Fibroblast of the aortic adventitia (primary cell): ENCODE measurements around the gene KAT2A. TPM values are rescaled to one million over a fixed set of nuclear protein-coding genes. Genes with fewer than 3 reads are reported as not detected.
A peak's percentile ranks its signal among the peaks of the same experiment; 100 is the strongest.

Source experiments
- DNase-seq: peaks from one replicate; pipeline ENCODE4 v3.0.0-alpha.2; 2010; ENCODE audit warnings: low read depth
- H3K4me3 ChIP-seq: 2 replicates; pipeline ENCODE4 v1.5.1; 2011; ENCODE audit warnings: low read depth, mild to moderate bottlenecking, control low read depth, low read length, moderate library complexity
- total RNA-seq: library from RNA; depleted of rRNA; stranded (reverse); fragments of >200 nt; gene quantifications from 2 replicates; pipeline ENCODE4 v1.2.3, GENCODE V29; 2012; ENCODE audit warnings: low replicate concordance
- TF ChIP-seq, protein P1 (sequence below): IDR thresholded peaks from 2 replicates; pipeline ENCODE4 v1.5.1; 2011; ENCODE audit warnings: mild to moderate bottlenecking, low read length, control low read depth, inconsistent platforms; ENCODE audit not compliant: insufficient read depth

Gene KAT2A
- total RNA-seq, 1 donor: 13.7 TPM

DNA sequence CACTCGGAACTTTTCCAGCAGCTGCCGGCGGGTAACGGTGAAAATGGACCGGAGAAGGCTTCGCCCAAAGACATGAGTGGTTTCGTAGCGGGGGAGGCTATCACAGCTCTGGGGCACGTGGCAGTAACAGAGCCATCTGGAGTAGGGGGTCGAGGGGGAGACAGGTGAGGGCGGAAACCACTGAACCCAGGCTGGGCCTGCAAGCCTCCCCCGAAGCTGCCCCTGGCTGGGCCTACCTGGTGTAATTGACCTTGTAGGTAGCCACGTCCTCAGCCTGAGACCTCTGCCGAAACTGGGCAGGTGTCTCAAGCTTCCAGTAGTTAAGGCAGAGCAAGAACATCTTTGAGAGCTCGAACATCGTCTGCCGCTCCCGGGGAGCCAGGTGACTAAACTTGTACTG is 1.9 kb downstream of the KAT2A start:
- DNase-seq: no peak
- TF ChIP-seq, protein P1, sequence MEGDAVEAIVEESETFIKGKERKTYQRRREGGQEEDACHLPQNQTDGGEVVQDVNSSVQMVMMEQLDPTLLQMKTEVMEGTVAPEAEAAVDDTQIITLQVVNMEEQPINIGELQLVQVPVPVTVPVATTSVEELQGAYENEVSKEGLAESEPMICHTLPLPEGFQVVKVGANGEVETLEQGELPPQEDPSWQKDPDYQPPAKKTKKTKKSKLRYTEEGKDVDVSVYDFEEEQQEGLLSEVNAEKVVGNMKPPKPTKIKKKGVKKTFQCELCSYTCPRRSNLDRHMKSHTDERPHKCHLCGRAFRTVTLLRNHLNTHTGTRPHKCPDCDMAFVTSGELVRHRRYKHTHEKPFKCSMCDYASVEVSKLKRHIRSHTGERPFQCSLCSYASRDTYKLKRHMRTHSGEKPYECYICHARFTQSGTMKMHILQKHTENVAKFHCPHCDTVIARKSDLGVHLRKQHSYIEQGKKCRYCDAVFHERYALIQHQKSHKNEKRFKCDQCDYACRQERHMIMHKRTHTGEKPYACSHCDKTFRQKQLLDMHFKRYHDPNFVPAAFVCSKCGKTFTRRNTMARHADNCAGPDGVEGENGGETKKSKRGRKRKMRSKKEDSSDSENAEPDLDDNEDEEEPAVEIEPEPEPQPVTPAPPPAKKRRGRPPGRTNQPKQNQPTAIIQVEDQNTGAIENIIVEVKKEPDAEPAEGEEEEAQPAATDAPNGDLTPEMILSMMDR: no peak
- no peak overlapping the region for H3K4me3 ChIP-seq

DNA sequence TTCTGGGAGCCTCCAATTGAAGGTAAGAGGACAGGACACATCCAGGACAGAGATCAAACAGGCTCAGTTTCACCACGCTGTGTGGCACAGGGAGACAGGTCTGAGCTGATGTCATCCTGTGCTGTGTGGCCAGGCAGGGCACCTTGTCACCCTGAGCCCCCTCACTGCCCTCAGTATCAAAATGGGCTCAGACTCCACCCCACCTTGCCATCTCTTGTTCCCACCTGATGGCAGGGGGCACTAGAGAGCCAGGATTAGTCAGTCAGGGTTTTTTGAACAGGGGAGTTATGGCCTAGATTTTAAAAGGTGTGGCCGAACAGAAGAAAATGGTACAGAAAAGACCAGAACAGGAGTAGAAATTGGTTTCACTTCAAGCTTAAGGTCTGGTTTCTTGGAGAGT is 2.6 kb downstream of the KAT2A start:
- H3K4me3 ChIP-seq: no peak overlapping the region
- DNase-seq: peak; percentile 23
- TF ChIP-seq, protein P1: peak; percentile 49

DNA sequence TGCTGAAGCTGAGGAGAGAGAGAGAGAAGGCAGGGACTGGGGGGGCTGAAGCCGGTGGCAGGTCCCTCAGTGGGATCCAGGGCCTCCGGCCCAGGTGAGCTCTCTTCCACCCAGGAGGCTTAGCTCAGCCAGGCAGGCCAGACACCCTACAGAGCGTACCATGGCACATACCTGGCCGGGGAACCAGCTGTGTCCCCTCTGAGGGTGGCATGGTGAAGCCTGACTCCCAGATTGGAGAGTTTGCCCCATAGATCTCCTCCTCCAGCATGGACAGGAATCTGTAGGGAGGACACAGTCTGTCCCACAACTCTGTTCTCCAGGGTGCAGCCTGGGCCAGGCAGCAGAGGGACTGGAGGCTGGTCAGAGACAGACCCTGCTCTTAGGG is 3.0 kb downstream of the KAT2A start:
- TF ChIP-seq, protein P1: no peak
- DNase-seq: no peak
- H3K4me3 ChIP-seq: no peak overlapping the region

DNA sequence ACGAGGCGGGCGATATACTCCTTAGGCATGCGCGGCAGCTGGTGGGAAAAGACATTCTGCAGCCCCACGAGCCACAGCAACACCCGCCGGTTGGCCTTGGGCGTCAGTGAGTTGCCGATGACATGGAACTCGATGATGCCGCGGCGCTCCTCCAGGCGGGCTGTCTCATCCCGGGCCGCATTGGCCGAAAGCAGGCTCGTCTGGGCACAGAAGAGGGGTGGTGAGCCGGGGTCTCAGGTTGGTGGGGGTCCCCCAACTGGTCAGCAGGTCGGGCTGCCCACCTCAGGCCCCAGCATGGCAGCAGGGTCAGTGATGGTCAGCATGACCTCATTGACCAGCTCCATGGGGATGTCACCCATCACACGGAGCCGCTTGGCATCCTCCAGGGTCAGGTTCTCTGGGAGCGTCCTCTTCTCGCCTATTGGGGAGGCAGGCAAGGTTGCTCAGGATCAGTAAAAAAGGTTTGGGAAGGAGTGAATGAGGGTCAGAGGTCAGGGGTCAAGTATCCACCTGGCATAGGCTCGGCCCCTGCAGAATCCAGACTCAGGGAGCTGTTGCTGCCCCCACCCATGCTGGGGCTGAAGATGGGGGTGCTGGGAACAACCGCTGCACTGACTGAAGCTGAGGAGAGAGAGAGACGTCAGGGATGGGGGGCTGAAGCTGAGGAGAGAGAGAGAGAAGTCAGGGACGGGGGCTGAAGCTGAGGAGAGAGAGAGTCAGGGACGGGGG is 3.6 kb downstream of the KAT2A start:
- H3K4me3 ChIP-seq: no peak overlapping the region
- DNase-seq: no peak
- TF ChIP-seq, protein P1: no peak

DNA sequence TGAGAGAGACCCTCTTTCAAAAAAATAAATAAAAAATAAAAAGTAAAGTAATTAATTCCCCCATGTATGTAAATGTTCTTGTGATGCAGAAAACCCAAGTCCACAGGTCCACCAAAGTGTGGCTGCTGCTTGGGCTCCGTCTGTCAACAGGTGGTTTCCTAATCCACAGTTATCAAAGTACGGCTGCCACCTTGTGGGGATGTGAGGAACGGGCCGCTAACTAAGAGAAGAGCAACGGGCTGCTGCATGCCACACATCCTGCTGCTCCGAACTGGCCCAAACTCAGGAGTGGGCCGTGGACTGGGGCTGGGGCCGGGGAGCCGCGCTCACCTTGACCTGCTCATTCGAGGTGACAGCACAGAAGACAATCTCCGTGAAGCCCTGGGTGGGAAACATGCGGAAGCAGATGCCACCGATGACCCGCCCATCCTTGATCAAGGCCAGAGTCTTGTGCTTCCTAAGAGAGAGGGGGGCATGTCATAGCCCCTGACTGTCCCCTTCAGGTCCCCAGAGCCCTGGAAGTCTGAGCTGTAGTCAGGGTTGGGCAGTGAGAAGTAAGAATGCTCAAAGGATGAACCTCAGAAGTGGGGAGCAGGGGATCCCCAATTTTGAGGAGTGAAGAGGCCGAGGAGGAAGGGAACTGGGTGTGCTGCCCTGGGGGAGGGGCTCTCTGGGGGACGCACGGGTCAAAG is 4.3 kb downstream of the KAT2A start:
- TF ChIP-seq, protein P1: peak; percentile 80
- DNase-seq: peak; percentile 83
- no peak overlapping the region for H3K4me3 ChIP-seq

DNA sequence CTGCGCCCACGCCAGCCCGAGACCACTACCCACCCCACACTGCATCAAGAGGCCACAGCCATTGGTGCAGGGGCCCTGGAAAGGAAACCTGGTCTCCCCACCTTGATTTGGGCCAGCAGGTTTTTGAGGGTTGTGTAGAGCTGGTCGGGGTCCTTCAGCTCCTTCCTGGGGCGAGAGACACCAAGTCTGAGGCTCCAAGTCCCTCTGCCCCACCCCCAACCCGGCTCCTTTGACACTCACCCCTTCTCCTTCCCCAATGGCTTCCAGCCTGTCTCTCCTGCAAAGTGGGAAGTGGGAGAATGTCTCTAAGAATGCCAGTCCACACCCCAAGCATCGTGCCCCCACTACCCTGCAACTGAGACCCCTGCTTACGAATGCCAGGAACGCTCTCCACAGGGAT is 7.0 kb downstream of the KAT2A start:
- H3K4me3 ChIP-seq: no peak overlapping the region
- TF ChIP-seq, protein P1: no peak
- no peak for DNase-seq
